Measurements from ENCODE around the gene PCSK6.
"Not testable (repeated sequence)": the region's sequence is repeated elsewhere in the genome, so short reads cannot be mapped to it uniquely, and the experiment has no call there.

Gene PCSK6

GRCh38 chr15:101373577-101373976 lies 115.9 kb downstream of the PCSK6 start:
- DNase-seq = no peak

DNA sequence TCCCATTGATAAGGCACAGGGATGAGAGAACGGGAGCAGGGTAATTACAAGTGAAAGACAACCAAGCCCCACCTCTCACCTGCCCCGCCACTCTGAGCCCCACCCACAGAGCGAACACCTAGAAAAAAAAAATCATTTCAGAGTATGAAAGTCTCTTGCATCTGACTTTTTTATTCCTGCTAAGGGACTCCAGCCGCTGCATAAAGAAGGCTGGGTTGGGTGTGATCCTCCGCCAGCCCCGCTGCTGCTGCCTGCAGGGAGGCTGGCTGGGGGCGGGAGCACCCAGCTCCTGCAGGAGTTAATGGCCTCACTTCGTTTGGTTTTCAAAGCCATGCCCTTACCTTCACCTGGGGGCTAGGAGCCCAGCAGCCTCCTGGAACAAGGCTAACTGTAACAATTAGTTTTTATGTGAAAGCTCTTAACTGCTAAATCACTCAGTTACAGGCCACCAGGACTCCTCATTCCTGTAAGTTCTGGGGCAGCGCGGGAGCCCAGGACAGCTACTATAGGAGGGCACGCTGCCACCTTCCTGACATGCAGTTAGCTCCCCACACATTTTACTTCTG lies 116.5 kb downstream of the PCSK6 start:
- DNase-seq = no peak

DNA sequence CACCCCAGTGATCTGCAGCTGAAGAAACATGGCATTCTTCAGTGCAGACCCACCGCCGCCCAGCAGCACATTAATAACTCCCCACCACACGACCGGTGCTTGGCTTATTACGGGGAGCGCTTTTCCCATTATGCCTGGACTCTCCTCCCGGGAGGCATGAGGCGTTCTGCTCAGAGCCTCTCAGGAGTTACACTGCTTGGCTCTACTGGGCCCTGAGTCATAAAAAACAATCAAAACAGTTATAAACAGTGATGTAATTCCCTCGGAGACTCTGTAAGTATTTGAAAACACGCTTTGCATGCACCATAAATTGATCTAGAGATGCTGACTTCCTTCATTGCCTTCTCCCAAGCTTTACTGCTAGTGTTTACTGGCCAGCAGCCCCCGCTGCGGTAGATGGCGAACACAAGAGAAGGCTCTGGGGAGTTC lies 117.3 kb downstream of the PCSK6 start:
- no peak for DNase-seq

- DNase-seq = no peak
These were observed 118.0 kb downstream of the PCSK6 start for GRCh38 chr15:101371519-101371918.

DNA sequence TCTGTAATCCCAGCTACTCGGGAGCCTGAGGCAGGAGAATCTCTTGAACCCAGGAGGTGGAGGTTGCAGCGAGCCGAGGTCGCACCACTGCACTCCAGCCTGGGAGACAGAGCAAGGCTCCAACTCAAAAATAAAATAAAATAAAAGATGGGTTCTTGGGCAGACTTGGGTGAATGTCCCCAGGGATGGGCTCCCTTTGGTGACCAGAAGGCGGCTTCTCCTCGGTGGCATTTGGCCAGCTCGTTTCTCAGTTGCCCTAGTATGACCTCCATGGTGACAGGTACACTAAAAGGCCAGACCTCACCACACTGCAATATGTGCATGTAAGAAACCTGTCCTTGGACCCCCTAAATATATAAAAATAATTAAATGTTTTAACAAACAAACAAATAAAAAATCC lies 118.4 kb downstream of the PCSK6 start:
- no peak for DNase-seq

DNA sequence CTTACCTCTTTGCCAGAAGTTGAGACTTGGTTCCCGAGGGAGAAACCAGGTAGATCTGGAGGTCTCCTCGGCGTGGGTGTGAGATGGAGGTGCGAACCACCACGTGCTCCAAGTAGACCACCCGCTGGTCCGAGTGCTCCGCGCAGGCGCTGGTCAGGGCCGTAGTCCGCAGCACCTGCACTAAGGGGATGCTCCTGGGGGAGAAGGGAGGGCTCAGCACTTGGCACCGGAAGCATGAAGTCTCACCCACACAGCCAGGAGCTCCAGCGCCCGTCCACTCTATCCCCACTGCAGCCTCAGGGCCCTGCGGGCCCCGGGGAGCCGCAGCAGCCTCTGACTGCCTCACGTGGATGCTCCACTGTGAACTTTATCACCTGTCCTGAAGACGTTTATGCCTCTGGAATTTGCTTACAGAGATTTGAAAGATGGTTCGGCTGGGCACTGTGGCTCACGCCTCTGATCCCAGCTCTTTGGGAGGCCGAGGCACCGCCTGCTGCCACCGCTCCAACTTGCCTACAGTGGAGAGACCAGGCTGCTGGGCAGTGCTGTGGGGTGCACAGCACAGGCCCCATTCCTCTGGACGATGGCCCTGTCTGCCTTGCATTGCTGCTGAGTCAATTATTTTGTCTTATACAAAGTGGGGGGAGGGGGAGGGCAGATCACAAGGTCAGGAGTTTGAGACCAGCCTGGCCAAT lies 119.0 kb downstream of the PCSK6 start:
- no peak for DNase-seq

DNA sequence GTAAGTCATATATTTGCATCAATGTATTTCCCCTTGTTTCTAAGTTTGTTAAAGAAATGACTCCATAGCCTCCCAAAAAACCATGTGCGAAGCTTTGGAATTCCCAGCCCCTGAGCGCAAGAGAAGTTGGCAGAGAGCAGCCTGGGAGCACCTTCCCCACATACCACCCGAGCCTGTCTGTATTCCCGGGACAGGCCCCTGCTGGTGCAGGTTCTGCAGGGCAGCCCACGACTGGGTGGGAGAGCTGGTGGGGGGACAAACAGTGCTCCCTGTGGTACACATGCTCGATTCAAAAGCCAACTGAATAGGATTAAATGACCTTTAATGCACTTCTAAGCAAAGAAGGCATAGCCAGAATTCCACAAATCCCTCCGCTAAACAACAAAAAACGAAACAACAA lies 119.8 kb downstream of the PCSK6 start:
- no peak for DNase-seq

DNA sequence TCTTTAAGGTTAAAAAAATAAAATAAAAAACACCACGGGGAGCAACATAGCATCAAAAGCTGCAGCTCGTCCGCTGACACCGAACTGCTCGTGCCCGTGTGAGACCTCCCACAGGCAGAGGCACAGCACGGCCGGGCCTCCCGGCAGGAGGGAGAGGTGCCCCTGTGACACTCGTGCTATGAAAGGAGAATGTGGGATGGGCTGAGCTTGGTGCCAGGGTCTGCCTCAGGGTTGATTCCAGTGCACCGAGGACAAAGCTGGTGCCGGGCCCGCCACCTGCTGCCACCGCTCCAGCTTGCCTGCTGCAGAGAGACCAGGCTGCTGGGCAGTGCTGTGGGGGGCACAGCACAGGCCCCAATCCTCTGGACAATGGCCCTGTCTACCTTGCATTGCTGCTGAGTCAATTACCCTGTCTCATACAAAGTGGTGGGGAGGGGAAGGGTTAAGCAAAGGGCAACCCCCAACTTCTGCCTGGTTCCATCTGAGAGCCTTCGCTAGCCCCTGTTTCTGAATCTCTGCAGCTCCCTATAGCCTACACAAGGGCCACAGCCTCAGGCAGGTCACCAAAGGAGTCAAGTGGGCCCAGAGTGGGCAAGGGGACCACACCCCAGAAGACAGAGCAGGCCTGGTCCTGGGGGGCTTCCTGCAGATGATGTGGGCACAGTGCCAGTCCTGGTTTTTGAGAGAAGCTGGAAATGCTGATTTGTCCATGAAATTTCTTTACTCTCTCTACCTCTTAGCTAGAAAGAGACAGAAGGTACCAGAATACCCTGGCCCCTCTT lies 120.5 kb downstream of the PCSK6 start:
- DNase-seq = no peak

DNA sequence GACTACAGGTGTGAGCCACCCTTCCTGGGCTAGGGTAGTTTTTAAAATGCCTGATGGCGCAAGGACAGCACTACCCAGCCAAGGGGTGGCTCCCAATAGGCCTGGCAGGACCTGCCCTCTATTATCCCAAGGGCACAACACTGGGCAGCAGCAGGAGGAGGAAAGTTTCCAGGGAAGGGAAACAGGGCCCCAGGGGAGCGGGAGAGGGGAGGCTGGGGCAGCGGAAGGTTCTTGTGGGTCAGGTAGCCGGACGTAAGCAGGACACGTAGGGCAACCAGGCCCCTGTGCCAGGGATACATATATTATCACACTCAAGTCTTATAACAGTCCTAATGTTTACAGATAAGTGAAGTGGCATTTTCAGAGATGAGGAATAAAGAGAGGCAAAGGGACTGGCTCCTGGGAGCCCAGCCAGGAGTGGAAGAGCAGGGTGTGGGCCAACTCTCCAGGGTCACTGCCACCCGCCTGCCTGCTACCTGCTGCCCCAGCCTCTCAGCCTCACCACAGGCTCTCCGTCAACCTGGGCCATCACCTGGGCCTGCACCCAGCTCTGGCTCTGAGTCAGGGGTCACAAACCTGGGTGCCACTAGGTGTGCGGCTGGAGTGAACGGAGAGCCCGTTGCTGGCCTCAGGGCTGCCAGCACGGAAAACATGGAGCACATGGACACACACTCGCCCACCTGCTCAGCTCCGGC lies 121.3 kb downstream of the PCSK6 start:
- no peak for DNase-seq

DNA sequence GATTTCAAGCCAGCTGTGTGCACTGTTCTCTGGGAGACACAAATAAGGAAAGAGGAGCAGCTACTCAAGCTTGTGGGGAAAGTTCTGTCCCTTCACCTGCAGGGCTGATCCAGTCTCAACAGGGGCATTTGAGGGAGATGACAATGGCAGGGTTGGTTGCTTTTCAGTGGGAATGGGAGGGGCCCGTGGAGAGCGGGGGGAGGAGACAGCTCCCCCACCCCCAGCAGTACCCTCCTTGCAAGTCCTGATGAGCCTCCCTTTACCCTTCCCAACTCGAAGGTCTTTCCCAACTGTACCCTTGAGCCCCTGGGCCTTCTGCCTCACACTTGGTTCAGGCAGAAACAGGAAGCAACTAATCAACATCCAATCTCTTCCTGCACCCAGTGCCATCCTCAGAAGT lies 122.7 kb downstream of the PCSK6 start:
- DNase-seq = no peak

- DNase-seq = no peak
These were observed 126.4 kb downstream of the PCSK6 start for GRCh38 chr15:101362986-101363566.

GRCh38 chr15:101362359-101362758 lies 127.1 kb downstream of the PCSK6 start:
- no peak for DNase-seq

DNA sequence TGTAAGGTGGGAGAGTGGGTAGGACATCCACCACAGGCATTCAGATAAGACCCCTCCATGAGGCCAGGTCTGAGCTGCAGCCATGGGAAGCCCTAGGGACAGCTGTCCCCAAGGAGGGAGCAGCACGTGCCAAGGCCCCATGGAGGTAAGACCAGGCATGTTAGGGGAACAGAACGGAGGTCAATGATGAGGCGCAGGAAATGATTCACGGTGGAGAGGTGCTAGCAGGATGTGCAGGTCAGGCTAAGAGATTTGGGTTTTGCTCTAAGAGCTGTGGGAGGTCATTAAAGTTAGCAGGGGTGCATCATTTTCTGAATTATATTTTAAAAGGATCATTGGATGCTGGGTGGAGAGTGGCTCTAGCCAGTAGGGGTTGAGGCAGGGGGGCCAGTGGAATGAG lies 128.1 kb downstream of the PCSK6 start:
- no peak for DNase-seq

GRCh38 chr15:101359365-101359947 lies 130.1 kb downstream of the PCSK6 start:
- DNase-seq = no peak

DNA sequence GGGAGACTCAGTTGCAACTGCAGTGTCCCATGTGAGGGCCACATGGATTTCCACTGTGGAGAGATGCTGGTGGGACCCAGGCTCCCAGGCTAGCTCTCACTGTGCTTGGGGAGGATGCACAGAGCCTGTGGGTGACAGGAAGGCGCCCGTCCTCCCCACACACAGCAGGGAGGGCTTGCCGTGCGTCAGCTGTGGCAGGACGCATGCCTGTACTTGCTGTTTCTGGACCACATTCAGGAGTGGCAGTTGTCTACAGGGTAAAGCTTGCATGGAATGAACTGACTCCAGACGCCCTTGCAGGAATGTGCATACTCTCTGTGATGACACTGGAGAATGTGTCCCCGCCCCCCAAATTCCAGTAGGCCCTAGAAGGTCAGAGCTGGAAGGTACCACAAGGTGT lies 130.6 kb downstream of the PCSK6 start:
- DNase-seq = no peak

DNA sequence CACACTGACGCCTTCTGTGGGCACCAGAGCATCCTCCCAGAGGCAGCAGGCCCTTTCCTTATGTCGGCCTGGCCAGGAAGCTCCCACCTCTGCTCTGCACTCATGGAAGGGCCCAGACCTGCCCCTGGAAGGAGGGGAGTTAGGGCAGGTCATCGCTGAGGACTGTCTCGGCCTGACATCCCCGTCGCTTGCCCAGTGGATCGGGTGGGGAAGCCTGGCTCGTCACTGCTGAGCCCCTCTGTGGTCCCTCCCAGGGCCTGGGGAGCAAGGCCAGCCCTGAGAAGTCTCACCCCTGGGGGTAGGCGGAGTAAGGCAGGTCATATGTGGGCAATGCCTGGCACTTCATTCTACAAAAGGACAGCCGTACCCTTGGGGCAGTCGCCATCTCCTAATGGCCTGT lies 131.6 kb downstream of the PCSK6 start:
- no peak for DNase-seq

- DNase-seq = no peak
These were observed 132.2 kb downstream of the PCSK6 start for GRCh38 chr15:101357333-101357732.

DNA sequence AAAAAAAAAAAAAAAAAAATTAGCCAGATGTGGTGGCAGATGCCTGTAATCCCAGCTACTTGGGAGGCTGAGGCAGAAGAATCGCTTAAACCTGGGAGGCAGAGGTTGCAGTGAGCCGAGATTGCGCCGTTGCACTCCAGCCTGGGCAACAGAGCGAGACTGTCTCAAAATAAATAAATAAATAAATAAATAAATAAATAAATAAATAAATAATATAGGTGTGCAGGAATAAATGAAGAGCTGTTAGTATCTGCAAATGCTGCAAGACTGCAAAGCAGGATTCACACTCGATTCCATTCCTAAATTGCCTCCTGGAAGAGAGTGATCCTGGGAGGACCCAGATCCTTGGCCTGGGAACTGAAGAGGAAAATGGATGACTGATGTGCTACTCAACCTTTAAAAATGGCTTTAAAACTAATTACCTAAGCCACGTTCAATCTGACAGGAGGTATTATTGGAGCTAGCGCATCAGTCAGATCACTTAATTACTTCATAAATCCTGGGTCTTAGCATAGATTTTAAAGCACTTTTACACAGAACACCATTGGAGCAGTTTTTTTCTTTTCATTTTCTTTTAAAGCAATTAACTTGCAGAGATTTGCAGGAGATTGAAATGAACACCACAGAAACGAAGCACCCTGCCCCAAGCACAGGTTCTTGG lies 132.9 kb downstream of the PCSK6 start:
- not testable (repeated sequence) for DNase-seq

GRCh38 chr15:101355678-101356464 lies 133.6 kb downstream of the PCSK6 start:
- no peak for DNase-seq

DNA sequence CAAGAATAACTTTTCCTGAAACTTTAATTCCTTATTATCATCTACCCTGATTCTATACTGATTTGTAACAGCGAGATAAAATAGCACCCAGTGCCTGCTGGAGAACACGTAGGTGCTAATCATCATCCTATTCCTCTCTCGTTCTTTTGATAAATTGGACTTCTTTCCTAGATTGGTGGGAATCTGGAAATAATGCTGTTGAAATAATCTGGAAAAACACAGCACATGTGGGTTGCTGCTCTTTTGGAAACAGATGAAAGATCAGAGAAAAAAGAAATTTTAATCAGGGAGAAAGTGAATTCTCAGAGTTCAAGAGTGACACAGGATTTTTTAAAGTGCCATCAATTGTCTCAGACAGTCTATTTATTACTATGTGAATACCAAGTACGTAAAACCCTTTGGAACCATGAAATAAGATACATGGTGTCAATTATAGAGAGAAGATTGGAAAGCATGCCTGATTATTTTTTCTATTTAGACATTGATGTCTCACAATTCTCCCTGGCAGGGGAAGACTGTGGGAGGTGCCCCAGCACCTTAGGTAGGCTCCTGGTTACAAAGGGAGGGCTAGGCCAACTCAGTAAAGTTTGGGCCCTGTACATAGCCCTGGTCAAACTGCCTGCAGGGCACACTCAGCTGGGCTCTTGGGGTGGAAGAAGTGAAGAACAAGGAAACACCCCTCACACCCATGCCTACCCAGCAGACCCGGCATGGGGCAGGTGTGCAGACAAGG lies 134.4 kb downstream of the PCSK6 start:
- no peak for DNase-seq

DNA sequence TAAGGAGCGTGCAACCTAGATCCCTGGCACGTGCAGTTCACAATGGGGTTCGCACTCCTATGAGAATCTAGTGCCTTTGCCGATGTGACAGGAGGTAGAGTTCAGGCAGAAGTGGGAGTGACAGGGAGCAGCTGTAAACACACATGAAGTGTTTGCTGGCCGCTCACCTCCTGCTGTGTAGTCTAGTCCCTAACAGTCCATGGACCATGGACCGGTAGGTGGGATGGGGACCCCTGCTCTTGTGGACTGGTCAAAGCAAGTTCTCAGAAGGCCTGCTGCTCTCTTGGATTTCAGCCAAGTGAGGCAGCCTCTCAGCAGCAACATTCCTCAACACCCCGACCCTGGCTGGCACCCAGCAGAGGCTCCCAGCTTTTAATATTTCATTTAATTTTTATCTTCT lies 136.3 kb downstream of the PCSK6 start:
- no peak for DNase-seq

All from GDM1 (cell line).